SK-N-SH treated with all-trans-retinoic acid at 6 μM for 48 hours (cell line): ENCODE results near the gene GTF3C4.

Experiments used
- ARNTL ChIP-seq: fragments of 450-650 bp; formaldehyde crosslinking; IDR thresholded peaks from 2 replicates; pipeline ENCODE4 v1.5.0; 2020; ENCODE audit warnings: low read depth, mild to moderate bottlenecking, moderate library complexity, borderline replicate concordance
- BACH2 ChIP-seq: fragments of 250-450 bp; sonication (Bioruptor Pico); IDR thresholded peaks from 2 replicates; pipeline ENCODE4 v1.9.0; 2021; ENCODE audit warnings: mild to moderate bottlenecking, borderline replicate concordance
- CREB5 ChIP-seq: fragments of 250-450 bp; sonication (Bioruptor Pico); IDR thresholded peaks from 2 replicates; pipeline ENCODE4 v1.5.1; 2020; ENCODE audit warnings: low read depth, mild to moderate bottlenecking, moderate library complexity
- ESRRG ChIP-seq: fragments of 250-450 bp; sonication (Bioruptor Pico); IDR thresholded peaks from 2 replicates; pipeline ENCODE4 v1.6.1; 2021; ENCODE audit warnings: mild to moderate bottlenecking
- GLIS3 ChIP-seq: fragments of 250-450 bp; sonication (Bioruptor Pico); IDR thresholded peaks from 2 replicates; pipeline ENCODE4 v1.5.0; 2020; ENCODE audit warnings: mild to moderate bottlenecking, moderate library complexity
- ISL1 ChIP-seq: fragments of 250-450 bp; sonication (Bioruptor Pico); IDR thresholded peaks from 2 replicates; pipeline ENCODE4 v2.1.2; 2022; ENCODE audit warnings: mild to moderate bottlenecking, moderate library complexity
- PATZ1 ChIP-seq: fragments of 250-450 bp; sonication (Bioruptor Pico); IDR thresholded peaks from 2 replicates; pipeline ENCODE4 v1.8.0; 2020; ENCODE audit warnings: mild to moderate bottlenecking, moderate library complexity, borderline replicate concordance
- POU6F1 ChIP-seq: fragments of 250-450 bp; sonication (Bioruptor Pico); IDR thresholded peaks from 2 replicates; pipeline ENCODE4 v1.8.0; 2021; ENCODE audit warnings: low read depth, mild to moderate bottlenecking, moderate library complexity, borderline replicate concordance
- RARB ChIP-seq: fragments of 250-450 bp; sonication (Bioruptor Pico); IDR thresholded peaks from 2 replicates; pipeline ENCODE4 v1.8.0; 2021; ENCODE audit warnings: mild to moderate bottlenecking, moderate library complexity
- TCF4 ChIP-seq: fragments of 250-450 bp; sonication (Bioruptor Pico); IDR thresholded peaks from 2 replicates; pipeline ENCODE4 v1.8.0; 2021; ENCODE audit warnings: mild to moderate bottlenecking, moderate library complexity, borderline replicate concordance
- ZFP30 ChIP-seq: fragments of 450-650 bp; formaldehyde crosslinking; IDR thresholded peaks from 2 replicates; pipeline ENCODE4 v1.5.0; 2022; ENCODE audit warnings: mild to moderate bottlenecking, moderate library complexity
- ZNF565 ChIP-seq: fragments of 450-650 bp; formaldehyde crosslinking; conservative IDR thresholded peaks from 2 replicates; pipeline ENCODE4 v1.5.0; 2020; ENCODE audit warnings: low read depth, mild to moderate bottlenecking, moderate library complexity

- no peak for TF ChIP-seq CREB5
- TF ChIP-seq GLIS3: no peak
- TF ChIP-seq PATZ1 (CRISPR knock-in tag): no peak
- no peak for TF ChIP-seq ARNTL (CRISPR knock-in tag)
- no peak for TF ChIP-seq ISL1 (CRISPR knock-in tag)
- TF ChIP-seq ESRRG: no peak
- TF ChIP-seq TCF4 (CRISPR knock-in tag): no peak
- no peak for TF ChIP-seq BACH2 (CRISPR knock-in tag)
- no peak for TF ChIP-seq RARB (CRISPR knock-in tag)
- no peak for TF ChIP-seq ZNF565
- no peak for TF ChIP-seq ZFP30 (CRISPR knock-in tag)
- no peak for TF ChIP-seq POU6F1 (CRISPR knock-in tag)
Measured at GRCh38 chr9:132627106-132627505, 43.2 kb upstream of the GTF3C4 start.
